ENCODE results near the gene AIF1.

DNA sequence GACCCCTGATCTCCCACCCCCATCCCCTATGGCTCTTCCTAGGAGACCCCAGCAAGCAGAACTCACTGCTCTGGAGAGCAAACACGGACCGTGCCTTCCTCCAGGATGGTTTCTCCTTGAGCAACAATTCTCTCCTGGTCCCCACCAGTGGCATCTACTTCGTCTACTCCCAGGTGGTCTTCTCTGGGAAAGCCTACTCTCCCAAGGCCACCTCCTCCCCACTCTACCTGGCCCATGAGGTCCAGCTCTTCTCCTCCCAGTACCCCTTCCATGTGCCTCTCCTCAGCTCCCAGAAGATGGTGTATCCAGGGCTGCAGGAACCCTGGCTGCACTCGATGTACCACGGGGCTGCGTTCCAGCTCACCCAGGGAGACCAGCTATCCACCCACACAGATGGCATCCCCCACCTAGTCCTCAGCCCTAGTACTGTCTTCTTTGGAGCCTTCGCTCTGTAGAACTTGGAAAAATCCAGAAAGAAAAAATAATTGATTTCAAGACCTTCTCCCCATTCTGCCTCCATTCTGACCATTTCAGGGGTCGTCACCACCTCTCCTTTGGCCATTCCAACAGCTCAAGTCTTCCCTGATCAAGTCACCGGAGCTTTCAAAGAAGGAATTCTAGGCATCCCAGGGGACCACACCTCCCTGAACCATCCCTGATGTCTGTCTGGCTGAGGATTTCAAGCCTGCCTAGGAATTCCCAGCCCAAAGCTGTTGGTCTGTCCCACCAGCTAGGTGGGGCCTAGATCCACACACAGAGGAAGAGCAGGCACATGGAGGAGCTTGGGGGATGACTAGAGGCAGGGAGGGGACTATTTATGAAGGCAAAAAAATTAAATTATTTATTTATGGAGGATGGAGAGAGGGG, 41.6 kb upstream of the AIF1 start:
- TF ChIP-seq, protein P1, sequence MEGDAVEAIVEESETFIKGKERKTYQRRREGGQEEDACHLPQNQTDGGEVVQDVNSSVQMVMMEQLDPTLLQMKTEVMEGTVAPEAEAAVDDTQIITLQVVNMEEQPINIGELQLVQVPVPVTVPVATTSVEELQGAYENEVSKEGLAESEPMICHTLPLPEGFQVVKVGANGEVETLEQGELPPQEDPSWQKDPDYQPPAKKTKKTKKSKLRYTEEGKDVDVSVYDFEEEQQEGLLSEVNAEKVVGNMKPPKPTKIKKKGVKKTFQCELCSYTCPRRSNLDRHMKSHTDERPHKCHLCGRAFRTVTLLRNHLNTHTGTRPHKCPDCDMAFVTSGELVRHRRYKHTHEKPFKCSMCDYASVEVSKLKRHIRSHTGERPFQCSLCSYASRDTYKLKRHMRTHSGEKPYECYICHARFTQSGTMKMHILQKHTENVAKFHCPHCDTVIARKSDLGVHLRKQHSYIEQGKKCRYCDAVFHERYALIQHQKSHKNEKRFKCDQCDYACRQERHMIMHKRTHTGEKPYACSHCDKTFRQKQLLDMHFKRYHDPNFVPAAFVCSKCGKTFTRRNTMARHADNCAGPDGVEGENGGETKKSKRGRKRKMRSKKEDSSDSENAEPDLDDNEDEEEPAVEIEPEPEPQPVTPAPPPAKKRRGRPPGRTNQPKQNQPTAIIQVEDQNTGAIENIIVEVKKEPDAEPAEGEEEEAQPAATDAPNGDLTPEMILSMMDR (IDR thresholded peaks at IDR 0.05), result no peak
- TF ChIP-seq POLR2A (IDR thresholded peaks at IDR 0.05), result no peak
